AG04449 (cell line): ENCODE results near the gene CANT1.
"Not testable (repeated sequence)": the region's sequence is repeated elsewhere in the genome, so short reads cannot be mapped to it uniquely, and the experiment has no call there.

ENCODE experiments used
- CTCF ChIA-PET: fragments of 350-600 bp; formaldehyde crosslinking; extraction: SDS; loops from one replicate; lab custom pipeline; 2021; ENCODE audit warnings: antibody characterized with exemption; lab: Yijun Ruan, JAX
- POLR2A ChIA-PET: fragments of 400-600, 350-600 bp; formaldehyde crosslinking; extraction: SDS; loops from one replicate; lab custom pipeline; 2020; ENCODE audit warnings: antibody characterized with exemption, inconsistent platforms; lab: Yijun Ruan, JAX
- DNase-seq: peaks from one replicate; pipeline ENCODE4 v3.0.0-alpha.2; 2010; ENCODE audit warnings: low read depth, low spot score
- H3K4me3 ChIP-seq: 2 replicates; pipeline ENCODE4 v1.5.1; 2011; ENCODE audit warnings: low read depth, mild to moderate bottlenecking, control low read depth, low read length
- TF ChIP-seq, protein P1 (sequence below): IDR thresholded peaks from one replicate; pipeline ENCODE4 v1.5.1; 2011; ENCODE audit warnings: mild to moderate bottlenecking, moderate library complexity, low read length, control low read depth, inconsistent platforms; ENCODE audit not compliant: insufficient read depth; ENCODE audit errors: missing control alignments

Gene CANT1

GRCh38 chr17:78950870-78951269 lies 58.7 kb downstream of the CANT1 start:
- TF ChIP-seq, protein P1, sequence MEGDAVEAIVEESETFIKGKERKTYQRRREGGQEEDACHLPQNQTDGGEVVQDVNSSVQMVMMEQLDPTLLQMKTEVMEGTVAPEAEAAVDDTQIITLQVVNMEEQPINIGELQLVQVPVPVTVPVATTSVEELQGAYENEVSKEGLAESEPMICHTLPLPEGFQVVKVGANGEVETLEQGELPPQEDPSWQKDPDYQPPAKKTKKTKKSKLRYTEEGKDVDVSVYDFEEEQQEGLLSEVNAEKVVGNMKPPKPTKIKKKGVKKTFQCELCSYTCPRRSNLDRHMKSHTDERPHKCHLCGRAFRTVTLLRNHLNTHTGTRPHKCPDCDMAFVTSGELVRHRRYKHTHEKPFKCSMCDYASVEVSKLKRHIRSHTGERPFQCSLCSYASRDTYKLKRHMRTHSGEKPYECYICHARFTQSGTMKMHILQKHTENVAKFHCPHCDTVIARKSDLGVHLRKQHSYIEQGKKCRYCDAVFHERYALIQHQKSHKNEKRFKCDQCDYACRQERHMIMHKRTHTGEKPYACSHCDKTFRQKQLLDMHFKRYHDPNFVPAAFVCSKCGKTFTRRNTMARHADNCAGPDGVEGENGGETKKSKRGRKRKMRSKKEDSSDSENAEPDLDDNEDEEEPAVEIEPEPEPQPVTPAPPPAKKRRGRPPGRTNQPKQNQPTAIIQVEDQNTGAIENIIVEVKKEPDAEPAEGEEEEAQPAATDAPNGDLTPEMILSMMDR, result no peak

GRCh38 chr17:78947235-78948149 lies 62.1 kb downstream of the CANT1 start:
- TF ChIP-seq, protein P1, result no peak
- H3K4me3 ChIP-seq, result no peak overlapping the region
- POLR2A ChIA-PET, result no interaction called here
- CTCF ChIA-PET, result interaction anchor here (0.7 to 5.0 kb wide), 3 partner anchors 19 to 24 kb away, joined by 3 to 25 read pairs (median 6); no protein-coding TSS in a partner anchor
- no peak for DNase-seq

More at GRCh38 chr17:78950870-78951269, 58.7 kb downstream of the CANT1 start:
- no peak for DNase-seq
- ChIA-PET POLR2A (no interaction called here), CTCF (interaction anchor here (1.0 to 6.4 kb wide), 3 partner anchors 13 to 85 kb away, joined by 3 to 41 read pairs (median 5); no protein-coding TSS in a partner anchor)
- no peak overlapping the region for H3K4me3 ChIP-seq

- no peak for DNase-seq
- POLR2A ChIA-PET, result no interaction called here
- TF ChIP-seq, protein P1, result no peak
- CTCF ChIA-PET, result interaction anchor here (0.7 to 5.0 kb wide), 2 partner anchors 20 to 25 kb away, joined by 3 to 25 read pairs; no protein-coding TSS in a partner anchor
- H3K4me3 ChIP-seq, result no peak overlapping the region
Measured at GRCh38 chr17:78946631-78947030, 62.9 kb downstream of the CANT1 start.

GRCh38 chr17:78946131-78946530 lies 63.4 kb downstream of the CANT1 start:
- CTCF ChIA-PET, result interaction anchor here (5.0 kb wide), 1 partner anchor 25 kb away, joined by 25 read pairs; no protein-coding TSS in a partner anchor
- POLR2A ChIA-PET, result no interaction called here
- TF ChIP-seq, protein P1, result no peak
- DNase-seq, result no peak
- no peak overlapping the region for H3K4me3 ChIP-seq

GRCh38 chr17:78945455-78945854 lies 64.1 kb downstream of the CANT1 start:
- POLR2A ChIA-PET, DNase-seq, H3K4me3 ChIP-seq: not testable (repeated sequence)
- CTCF ChIA-PET, result interaction anchor here (1.1 to 5.0 kb wide), 2 partner anchors 26 to 80 kb away, joined by 3 to 25 read pairs; no protein-coding TSS in a partner anchor

DNA sequence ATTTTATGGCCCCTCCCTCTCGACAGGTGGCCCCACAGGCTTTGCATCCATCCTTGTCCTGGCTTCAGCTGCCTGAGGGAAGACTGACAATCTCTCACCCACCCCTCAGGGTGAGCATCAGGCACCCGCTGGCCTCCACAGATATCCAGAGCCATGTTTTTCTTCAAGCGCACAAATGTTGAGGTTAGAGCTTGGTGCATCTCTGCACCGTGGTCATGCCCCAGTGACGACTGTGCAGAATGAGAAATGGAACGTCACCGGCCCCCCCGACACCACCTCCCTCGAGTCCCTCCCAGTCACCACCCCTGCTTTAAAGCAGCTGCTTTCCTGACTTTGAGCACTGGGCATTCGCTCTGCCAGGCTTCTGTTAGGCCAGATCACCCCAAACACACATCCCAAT lies 64.6 kb downstream of the CANT1 start:
- TF ChIP-seq, protein P1, result no peak
- no peak overlapping the region for H3K4me3 ChIP-seq
- ChIA-PET POLR2A (no interaction called here), CTCF (interaction anchor here (1.1 to 5.0 kb wide), 2 partner anchors 26 to 79 kb away, joined by 3 to 25 read pairs; no protein-coding TSS in a partner anchor)
- DNase-seq, result no peak
